HG03159 (cell line): ENCODE measurements around the gene PPP1R15A.
"Not testable (repeated sequence)": the region's sequence is repeated elsewhere in the genome, so short reads cannot be mapped to it uniquely, and the experiment has no call there.

Experiments
- ATAC-seq: cut with Tn5 transposase; IDR thresholded peaks from one replicate; pipeline ENCODE4 v1.9.1; 2021; ENCODE audit warnings: mild to moderate bottlenecking, moderate library complexity; ENCODE audit not compliant: unreplicated experiment

The PPP1R15A gene

GRCh38 chr19:48910803-48911202 is 38.6 kb downstream of the PPP1R15A start:
- no peak for ATAC-seq

DNA sequence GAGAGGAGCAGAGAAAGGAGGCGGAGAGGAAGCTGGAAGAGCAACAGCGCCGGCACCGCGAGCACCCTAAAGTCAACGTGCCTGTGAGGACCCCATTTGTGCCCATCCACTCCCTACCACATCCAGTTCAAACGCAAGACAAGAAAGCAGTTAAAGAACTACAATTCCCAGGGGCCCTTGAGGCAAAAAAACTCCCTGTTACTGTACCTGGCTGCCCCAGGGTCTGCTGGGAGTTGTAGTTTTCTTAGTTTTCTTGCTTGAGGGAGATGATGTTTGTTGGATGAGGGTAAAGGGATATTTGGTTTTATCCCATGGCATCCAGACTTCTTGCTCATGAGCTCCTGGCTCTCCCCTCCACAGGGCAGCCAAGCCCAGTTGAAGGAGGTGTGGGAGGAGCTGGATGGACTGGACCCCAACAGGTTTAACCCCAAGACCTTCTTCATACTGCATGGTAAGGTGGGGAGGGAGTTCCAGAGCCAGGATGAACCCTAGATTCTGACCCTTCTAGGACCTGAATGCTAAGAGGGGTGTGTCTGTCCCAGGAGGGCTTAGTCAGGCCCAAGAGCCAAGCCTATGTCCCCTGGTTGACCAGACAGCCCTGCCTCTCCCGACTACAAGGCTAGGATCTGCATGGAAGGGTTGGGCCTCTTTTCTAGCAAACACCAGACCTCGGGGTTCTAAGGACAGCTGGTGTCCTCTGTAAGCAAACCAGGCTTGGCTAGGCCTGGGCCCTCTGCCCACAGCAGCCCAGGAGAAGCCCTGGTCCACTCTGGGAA is 41.1 kb downstream of the PPP1R15A start:
- no peak for ATAC-seq

GRCh38 chr19:48914181-48914580 is 42.0 kb downstream of the PPP1R15A start:
- no peak for ATAC-seq

DNA sequence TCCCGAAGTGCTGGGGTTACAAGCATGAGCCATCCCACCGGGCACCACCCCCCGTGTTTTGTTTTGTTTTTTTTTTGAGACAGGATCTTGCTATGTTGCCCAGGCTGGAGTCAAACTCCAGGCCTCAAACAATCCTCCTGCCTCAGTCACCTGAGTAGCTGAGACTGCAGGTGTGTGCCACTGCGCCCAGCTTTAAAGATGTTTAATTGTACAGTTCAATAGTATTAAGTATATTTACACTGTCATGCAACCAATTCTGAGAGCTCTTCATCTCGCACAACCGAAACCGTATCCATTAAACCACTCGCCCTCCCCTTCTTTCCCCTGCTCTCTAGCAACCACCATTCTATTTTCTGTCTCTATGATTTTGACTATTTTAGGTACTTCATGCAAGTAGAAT is 43.5 kb downstream of the PPP1R15A start:
- ATAC-seq: no peak

DNA sequence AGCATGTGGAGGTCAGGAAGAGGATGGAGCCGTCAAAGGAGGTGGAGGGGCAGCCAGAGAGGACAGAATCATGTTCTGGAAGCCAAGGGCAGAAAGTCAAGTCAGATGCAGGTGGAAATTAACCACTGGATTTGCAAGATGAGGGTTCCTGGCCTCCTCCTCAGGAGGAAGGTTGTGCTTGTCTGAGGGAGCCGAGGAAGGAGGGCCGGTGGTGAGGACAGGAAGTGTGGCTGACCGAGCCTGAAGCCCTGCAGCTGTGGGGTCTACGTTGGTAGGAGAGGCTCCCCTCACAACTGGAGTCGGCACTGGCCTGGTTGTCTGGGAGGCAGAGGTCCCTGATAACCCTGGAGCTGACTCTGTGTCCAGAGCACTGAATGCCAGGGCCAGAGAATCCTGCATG is 45.9 kb downstream of the PPP1R15A start:
- no peak for ATAC-seq

DNA sequence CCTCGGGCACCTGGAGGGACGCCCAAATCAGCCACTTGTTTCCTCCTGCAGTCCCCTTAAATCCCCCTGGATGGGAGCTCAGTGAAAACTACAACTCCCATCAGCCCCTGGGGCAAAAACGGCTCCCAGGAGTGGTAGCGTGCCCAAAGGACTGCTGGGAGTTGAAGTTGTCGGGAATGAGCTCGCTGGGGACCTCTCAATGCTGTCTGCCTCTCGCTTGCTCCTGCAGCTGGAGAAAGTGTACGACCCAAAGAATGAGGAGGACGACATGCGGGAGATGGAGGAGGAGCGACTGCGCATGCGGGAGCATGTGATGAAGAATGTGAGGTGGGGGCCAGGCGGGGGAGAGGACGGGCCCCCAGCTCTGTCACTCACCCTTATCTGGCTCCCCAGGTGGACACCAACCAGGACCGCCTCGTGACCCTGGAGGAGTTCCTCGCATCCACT is 46.6 kb downstream of the PPP1R15A start:
- no peak for ATAC-seq

DNA sequence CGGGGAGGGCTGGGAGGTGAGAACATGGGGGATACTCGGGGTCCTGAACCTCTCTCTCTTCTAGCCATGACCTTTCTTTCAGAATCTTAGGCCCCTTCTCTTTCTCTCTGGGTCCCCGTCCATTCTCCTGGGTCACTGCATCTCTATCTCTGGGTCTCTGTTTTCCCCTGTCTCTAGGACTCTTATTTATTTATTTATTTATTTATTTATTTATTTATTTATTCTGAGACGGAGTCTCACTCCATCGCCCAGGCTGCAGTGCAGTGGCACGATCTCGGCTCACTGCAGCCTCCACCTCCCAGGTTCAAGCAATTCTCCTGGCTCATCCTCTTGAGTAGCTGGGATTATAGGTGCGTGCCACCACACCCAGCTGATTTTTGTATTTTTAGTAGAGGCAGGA is 47.0 kb downstream of the PPP1R15A start:
- not testable (repeated sequence) for ATAC-seq

DNA sequence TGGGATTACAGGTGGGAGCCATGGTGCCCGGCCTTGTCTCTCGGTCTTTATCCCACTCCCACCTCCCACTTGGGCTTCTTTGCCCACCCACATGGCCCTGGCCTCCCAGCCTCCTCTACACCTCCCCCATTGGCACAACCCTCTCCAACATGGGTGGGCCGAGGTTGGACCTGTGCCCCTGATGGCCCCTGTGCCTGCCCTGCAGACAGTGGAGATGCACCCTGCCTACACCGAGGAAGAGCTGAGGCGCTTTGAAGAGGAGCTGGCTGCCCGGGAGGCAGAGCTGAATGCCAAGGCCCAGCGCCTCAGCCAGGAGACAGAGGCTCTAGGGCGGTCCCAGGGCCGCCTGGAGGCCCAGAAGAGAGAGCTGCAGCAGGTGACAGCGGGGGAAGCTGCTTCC is 48.7 kb downstream of the PPP1R15A start:
- ATAC-seq: no peak

GRCh38 chr19:48921721-48922500 is 49.7 kb downstream of the PPP1R15A start:
- no peak for ATAC-seq

GRCh38 chr19:48922548-48923490 is 50.6 kb downstream of the PPP1R15A start:
- ATAC-seq: no peak

- ATAC-seq: no peak
These were observed 53.1 kb downstream of the PPP1R15A start for GRCh38 chr19:48925240-48925843.
